GM19025 (cell line): ENCODE data around the gene MAP3K21.

ENCODE experiments used
- ATAC-seq: cut with Tn5 transposase; IDR thresholded peaks from one replicate; pipeline ENCODE4 v1.9.1; 2021; ENCODE audit warnings: mild to moderate bottlenecking, low read depth, moderate library complexity; ENCODE audit not compliant: unreplicated experiment

MAP3K21 gene

GRCh38 chr1:233357595-233358397 lies 30.3 kb downstream of the MAP3K21 start:
- no peak for ATAC-seq

GRCh38 chr1:233359431-233359830 lies 31.9 kb downstream of the MAP3K21 start:
- no peak for ATAC-seq

DNA sequence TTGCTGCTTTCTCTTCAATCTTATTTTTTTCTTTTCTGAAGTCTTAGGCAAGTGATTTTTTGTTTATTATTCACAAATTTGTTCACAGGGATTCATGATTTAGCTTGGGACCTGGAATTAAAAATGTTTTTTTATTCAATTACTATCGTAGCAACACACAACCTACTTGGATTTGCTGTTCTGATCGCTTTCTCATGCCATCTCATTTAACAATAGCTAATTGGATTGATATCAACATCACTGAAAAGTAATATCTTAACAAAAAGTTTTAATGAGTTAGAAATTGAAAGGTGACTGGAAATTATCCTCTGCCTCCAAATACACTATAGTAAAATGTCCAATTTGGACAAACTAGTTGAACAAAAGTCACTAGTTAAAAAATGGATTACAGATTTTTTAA lies 32.4 kb downstream of the MAP3K21 start:
- ATAC-seq: no peak

DNA sequence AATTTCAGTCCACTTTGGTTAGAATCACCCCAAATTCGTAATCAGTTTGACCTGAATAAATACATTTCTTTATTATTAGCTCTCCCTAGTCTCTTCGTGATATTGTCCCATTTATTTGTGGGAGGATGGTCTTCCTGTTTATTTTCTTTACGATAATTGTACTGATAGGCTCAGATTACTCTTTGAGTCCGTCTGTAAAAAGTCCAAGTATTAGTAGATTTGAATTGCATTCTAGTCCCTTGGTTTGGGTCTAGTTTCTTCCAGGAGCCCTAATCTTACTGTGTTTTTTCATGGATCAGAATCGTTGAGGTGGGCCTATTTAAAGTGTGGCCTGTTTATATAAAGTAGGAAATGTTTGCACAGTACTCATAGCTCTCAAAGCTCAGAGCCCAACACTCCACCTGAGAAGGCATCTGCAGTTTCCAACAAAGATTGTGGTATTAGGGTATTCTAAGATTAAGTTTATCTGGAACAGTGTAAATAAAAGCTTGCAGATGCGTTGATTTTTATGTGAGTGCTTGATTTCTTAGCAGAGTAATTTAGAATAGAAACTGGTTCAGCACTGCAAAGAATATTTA lies 33.1 kb downstream of the MAP3K21 start:
- ATAC-seq: no peak

DNA sequence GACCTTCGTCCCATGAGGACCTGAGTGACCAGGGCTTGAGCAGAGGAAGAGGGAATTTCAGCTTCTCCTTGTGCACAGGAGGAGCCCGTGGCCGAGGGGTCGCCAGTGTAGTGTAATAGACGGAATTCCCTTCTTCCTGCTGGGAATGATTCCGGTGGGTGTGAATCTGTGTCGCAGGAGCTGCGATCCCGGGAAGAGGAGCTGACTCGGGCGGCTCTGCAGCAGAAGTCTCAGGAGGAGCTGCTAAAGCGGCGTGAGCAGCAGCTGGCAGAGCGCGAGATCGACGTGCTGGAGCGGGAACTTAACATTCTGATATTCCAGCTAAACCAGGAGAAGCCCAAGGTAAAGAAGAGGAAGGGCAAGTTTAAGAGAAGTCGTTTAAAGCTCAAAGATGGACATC lies 34.4 kb downstream of the MAP3K21 start:
- no peak for ATAC-seq

DNA sequence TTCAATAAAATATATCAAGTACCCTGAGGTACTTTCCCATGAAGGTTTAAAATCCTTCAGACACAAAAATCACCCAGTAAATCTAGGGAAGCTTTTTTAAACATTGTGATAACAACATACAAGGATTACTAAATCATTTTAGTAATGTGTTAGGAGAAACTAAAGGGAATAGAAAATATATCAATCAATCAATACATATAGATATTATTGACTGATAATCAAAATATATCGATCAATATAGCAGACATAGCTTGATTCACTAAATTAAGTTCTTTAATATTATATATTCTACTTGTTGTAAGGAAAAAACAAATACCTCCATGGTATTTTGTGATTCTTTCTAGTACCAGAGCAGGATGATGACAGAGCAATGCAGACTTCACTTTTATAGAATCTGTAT lies 35.2 kb downstream of the MAP3K21 start:
- ATAC-seq: no peak

GRCh38 chr1:233364026-233364425 lies 36.5 kb downstream of the MAP3K21 start:
- ATAC-seq: no peak

- no peak for ATAC-seq
Observed at GRCh38 chr1:233364695-233365539, 37.4 kb downstream of the MAP3K21 start.

- ATAC-seq: no peak
Observed at GRCh38 chr1:233366575-233366974, 39.1 kb downstream of the MAP3K21 start.

- no peak for ATAC-seq
Observed at GRCh38 chr1:233367057-233367803, 39.7 kb downstream of the MAP3K21 start.

DNA sequence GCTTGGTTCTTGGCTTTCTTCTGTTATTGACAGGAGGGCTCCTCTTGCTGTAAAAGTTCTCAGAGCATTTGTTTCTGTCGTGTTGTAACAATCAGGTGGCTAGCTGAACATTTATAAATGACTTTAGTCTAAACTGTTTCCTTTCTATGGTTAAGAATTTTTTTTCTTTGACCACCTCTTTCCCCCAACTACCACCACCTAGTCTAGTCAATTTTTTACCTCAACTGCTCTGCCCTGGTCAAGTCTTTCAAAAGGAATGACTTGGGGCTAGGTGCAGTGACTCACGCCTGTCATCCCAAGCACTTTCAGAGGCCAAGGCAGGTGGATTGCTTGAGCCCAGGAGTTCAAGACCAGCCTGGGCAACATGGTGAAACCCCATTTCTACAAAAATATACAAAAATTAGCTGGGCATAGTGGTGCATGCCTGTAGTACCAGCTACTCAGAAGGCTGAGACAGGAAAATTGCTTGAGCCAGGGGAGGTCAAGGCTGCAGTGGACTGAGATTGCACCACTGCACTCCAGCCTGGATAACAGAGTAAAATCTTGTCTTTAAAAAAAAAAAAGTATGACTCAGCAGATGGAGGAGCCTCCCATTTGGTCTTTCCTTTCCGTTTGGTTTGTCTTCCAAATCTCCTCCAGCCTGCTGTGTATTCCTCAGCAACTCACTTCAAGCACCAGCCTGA lies 40.7 kb downstream of the MAP3K21 start:
- no peak for ATAC-seq

GRCh38 chr1:233368789-233369130 lies 41.2 kb downstream of the MAP3K21 start:
- no peak for ATAC-seq

DNA sequence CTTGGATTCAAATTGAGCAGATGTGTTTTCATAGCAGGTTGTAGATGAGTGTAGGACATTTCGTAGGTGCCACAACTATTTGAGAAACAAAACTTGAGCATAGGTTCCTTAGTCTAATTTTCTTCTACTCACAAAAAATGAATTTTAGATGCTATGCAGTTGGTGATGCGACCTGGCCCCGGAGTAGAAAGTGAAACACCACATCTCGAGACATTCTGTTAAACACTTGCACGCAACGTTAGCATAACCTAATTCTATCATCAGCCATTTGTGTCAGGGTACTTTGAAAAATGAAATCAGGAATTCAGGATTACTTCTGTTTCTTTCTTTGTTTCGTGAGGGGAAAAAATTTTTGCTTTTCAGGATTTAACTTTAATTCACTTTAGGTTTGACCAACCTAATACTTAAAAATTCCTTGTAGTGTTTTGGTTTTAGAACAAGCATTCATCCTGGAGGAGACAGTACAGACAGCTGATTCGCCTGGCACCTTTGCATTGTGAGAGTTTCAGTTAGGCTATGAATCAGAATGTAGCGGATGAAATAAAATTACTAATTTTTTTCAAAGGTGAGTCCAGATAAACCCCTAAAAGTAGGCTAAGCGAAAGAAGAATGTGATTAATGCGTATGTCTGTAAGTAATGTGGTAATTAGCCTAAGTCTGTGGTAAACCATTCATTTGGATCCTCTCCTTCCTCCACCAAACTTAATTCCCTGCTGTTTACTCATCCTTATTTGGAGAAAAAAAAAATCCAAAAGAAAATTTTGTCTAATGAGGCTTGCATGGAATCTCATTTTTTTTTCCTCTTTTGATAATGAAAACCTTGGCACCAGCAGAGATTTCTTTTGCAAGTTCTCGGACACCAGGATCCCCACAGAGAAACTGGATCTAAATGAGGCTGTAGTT lies 44.9 kb downstream of the MAP3K21 start:
- no peak for ATAC-seq

- no peak for ATAC-seq
Observed at GRCh38 chr1:233373226-233373625, 45.7 kb downstream of the MAP3K21 start.

- ATAC-seq: no peak
Observed at GRCh38 chr1:233375653-233376052, 48.1 kb downstream of the MAP3K21 start.

DNA sequence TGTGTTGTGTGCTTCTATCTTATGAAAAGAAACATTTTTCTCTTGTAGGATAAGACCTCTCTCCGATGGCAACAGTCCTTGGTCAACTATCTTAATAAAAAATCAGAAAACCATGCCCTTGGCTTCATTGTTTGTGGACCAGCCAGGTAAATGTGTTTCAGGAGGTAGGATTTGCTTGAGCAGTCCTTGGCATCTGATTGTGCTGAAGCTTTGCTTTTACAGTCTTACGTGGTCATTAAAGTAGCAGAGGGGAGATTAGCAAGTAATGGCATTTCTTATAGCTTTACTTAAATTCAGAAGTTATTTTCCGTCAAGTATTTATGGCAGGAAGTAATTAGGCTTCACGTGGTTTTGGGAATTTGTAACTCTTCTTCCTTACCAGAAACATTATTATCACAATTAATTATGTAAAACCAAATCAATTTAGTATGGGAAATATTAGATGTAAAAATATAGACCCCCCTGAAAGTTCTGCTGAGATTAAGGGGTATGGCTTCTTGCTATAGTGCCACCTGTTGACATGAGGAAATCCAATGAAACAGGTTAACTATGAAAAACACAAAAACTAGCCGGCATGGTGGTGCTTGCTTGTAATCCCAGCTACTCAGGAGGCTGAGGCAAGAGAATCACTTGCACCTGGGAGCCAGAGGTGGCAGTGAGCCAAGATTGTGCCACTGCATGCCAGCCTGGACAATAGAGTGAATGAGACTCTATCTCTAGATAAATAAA lies 49.0 kb downstream of the MAP3K21 start:
- ATAC-seq: no peak

DNA sequence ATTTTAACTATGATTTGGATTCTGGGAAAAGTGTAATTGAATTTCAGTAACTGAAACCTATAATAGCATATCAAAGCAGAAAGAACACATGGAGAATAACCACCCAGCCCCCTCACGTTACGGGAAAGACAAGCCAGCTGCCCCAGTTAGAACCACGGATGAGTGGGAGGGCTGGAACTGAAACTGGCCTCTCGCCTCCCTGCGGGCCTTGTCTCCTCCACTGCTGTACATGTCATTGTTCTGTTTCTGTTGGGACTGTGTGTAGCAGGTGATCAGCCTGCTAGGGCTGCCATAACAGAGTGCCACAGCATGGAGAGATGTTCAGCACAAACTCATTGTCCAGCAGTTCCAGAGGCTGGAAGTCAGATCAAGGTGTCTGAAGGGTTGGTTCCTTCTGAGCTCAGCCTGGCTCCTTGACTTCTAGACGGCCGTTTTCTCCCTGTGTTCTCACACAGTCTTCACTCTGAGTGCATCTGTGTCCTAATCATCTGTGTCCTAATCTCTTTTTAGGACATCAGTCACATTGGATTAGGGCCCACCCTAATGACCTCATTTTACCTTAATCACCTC lies 52.4 kb downstream of the MAP3K21 start:
- ATAC-seq: no peak

GRCh38 chr1:233381806-233382205 lies 54.3 kb downstream of the MAP3K21 start:
- ATAC-seq: no peak
